ENCODE results near the gene RAB9A. TPM values are rescaled to one million over a fixed set of nuclear protein-coding genes. Genes with fewer than 3 reads are reported as not detected.

Gene RAB9A
- total RNA-seq, 1 donor from 2014 or later = 11.2 TPM

- peak within 1 kb of the TSS; percentile 89 for H3K27ac Mint-ChIP-seq (ENCODE audit: unreplicated experiment)
- H3K9me3 Mint-ChIP-seq (ENCODE audit: unreplicated experiment) = no peaks in the 10 kb centered on the region
- peaks cover 3% of the 10 kb centered on the region for H3K36me3 Mint-ChIP-seq (ENCODE audit: low read depth, unreplicated experiment)
- TF ChIP-seq CTCF (IDR thresholded peaks at IDR 0.05; ENCODE audit: unreplicated experiment) = no peak
- peaks cover 16% of the 10 kb centered on the region for H3K4me1 Mint-ChIP-seq (ENCODE audit: unreplicated experiment)
- H3K4me3 Mint-ChIP-seq (ENCODE audit: unreplicated experiment) = peak within 1 kb of the TSS; percentile 91
- DNase-seq (ENCODE audit: low spot score) = peak; percentile 84
- H3K27me3 Mint-ChIP-seq (ENCODE audit: unreplicated experiment) = peaks cover 2% of the 10 kb centered on the region
Measured at GRCh38 chrX:13734278-13735172, 45.6 kb downstream of the RAB9A start, which contains the start of the genes OFD1 and TRAPPC2. OFD1 (plus strand) TSS chrX:13734748; CDS start chrX:13735072, 324 bp downstream. TRAPPC2 (minus strand) TSS chrX:13734620; CDS start chrX:13719963, 14,657 bp downstream.

- Mint-ChIP-seq H3K36me3 (ENCODE audit: low read depth, unreplicated experiment) (no peaks in the 10 kb centered on the region), H3K27me3 (ENCODE audit: unreplicated experiment) (no peaks in the 10 kb centered on the region), H3K4me1 (ENCODE audit: unreplicated experiment) (no peaks in the 10 kb centered on the region), H3K27ac (ENCODE audit: unreplicated experiment) (no peak overlapping the region), H3K9me3 (ENCODE audit: unreplicated experiment) (no peaks in the 10 kb centered on the region), H3K4me3 (ENCODE audit: unreplicated experiment) (no peak overlapping the region)
- no peak for TF ChIP-seq CTCF (IDR thresholded peaks at IDR 0.05; ENCODE audit: unreplicated experiment)
- DNase-seq (ENCODE audit: low spot score) = no peak
Measured at GRCh38 chrX:13741695-13742094, 52.8 kb downstream of the RAB9A start.

GRCh38 chrX:13742397-13743176 is 53.7 kb downstream of the RAB9A start:
- no peak overlapping the region for H3K27ac Mint-ChIP-seq (ENCODE audit: unreplicated experiment)
- H3K36me3 Mint-ChIP-seq (ENCODE audit: low read depth, unreplicated experiment) = no peaks in the 10 kb centered on the region
- DNase-seq (ENCODE audit: low spot score) = no peak
- no peaks in the 10 kb centered on the region for H3K4me1 Mint-ChIP-seq (ENCODE audit: unreplicated experiment)
- no peak overlapping the region for H3K4me3 Mint-ChIP-seq (ENCODE audit: unreplicated experiment)
- no peaks in the 10 kb centered on the region for H3K9me3 Mint-ChIP-seq (ENCODE audit: unreplicated experiment)
- no peaks in the 10 kb centered on the region for H3K27me3 Mint-ChIP-seq (ENCODE audit: unreplicated experiment)
- no peak for TF ChIP-seq CTCF (IDR thresholded peaks at IDR 0.05; ENCODE audit: unreplicated experiment)

GRCh38 chrX:13747836-13748235 is 58.9 kb downstream of the RAB9A start:
- Mint-ChIP-seq H3K4me3 (ENCODE audit: unreplicated experiment) (no peak overlapping the region), H3K36me3 (ENCODE audit: low read depth, unreplicated experiment) (no peaks in the 10 kb centered on the region), H3K27me3 (ENCODE audit: unreplicated experiment) (no peaks in the 10 kb centered on the region), H3K9me3 (ENCODE audit: unreplicated experiment) (no peaks in the 10 kb centered on the region), H3K27ac (ENCODE audit: unreplicated experiment) (no peak overlapping the region), H3K4me1 (ENCODE audit: unreplicated experiment) (no peaks in the 10 kb centered on the region)
- TF ChIP-seq CTCF (IDR thresholded peaks at IDR 0.05; ENCODE audit: unreplicated experiment) = no peak
- DNase-seq (ENCODE audit: low spot score) = peak; percentile 26

Measured in endothelial cell (in vitro differentiated cells).